ENCODE results near the gene FCGR2B.

DNA sequence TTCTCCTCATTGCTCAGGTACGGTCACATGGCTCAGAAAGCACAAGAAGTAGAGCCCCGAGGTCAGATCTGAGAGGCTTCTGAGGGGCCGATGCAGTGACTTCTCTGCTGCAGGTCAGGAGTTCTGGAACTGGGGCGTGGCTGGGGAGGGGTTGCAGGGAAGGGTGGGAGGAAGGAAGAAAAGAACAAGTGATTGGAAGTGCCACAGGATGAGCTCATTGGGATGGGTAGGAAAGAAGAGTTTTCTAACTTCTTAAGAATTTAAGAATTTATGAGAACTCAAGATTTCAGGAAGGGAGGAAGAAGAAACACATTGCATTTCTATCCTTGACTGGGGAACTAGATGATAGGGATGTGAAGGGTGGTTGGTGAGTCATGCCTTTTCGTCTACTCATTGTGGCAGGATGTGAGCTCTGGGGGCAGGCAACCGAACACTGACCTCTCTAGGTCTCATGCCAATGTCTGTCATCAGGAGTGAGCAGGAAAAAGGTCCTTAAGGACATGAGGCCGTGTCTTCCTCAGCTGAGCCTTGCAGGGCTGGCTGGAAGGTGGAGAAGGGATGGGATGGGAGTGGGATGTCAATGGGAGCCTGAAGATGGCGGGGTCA is 58.9 kb downstream of the FCGR2B start:
- TF ChIP-seq GATA2 (IDR thresholded peaks at IDR 0.05; ENCODE audit: low read depth, low read length): no peak
- no peak for TF ChIP-seq GATA3 (IDR thresholded peaks at IDR 0.05; ENCODE audit: low read depth, low read length)

Data from SH-SY5Y (cell line).